Activated CD4-positive, alpha-beta T cell treated with anti-CD3 and anti-CD28 coated beads, Interleukin-2, amount 50 U/mL, for 16 hours (primary cell): ENCODE measurements around the gene HPSE2.

Experiments
- DNase-seq: peaks from one replicate; pipeline ENCODE4 v3.0.0-alpha.2; 2020

Gene HPSE2

DNA sequence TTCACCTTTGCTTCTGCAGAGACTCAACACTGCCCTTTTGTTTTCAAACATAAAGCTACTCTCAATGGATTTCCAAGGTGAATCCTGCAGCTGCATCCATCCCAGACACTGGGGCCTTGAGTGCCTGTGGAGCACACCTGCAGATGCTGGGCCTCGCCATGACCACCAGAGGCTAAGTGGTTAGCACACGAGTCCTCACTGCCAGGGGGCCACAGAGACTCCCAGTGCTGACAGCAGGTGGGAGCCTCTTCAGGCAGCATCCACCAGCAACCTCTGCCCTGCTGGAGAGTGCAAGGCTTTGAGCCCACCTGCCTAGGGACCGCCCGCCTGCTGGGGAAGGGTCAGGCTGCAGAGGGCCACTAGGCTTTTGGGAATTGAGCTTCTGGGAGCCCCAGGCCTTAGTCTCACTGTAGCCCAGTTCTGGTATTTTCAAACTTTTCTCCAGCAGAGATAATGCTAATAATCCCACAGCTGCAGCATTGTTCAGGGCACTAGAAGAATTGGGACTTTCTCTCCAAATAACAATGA lies 779.5 kb downstream of the HPSE2 start:
- no peak for DNase-seq

DNA sequence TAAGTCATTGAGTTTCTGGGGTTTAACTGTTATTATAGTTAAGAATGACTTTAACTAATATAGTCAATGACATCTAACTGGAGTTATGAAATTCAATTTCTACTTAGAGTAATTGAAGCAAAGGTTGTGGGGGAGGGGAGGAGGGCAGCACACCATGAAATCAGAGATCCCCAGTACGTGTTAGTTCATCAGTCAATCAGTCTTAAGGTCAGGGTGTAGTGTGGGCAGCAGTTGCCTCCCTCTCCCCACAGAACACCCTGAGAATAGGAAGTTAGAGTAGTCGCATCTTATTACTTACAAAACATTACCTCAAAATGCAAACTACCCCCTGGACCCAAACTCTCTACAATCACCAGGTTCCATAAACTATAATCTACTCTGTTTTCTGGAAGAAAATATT lies 781.9 kb downstream of the HPSE2 start:
- no peak for DNase-seq

DNA sequence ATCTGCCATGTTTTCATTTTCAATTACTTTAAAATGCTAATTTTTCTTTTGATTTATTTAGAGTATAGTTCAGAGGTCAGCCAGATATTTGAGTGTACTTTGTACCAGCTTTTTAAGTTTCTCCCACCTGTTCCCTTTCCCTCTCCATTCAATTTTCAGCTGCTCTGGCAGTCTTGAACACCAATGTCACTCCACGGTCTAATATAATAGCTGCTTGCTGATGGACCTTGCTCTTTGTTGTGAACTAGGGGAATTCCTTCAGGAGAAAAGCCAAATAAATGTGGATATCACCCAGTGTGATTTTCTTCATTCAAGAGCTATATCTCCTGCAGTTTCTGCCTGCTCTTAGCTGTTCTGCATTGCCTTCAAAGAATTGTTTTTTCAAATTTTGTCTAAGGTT lies 785.0 kb downstream of the HPSE2 start:
- DNase-seq, result no peak

DNA sequence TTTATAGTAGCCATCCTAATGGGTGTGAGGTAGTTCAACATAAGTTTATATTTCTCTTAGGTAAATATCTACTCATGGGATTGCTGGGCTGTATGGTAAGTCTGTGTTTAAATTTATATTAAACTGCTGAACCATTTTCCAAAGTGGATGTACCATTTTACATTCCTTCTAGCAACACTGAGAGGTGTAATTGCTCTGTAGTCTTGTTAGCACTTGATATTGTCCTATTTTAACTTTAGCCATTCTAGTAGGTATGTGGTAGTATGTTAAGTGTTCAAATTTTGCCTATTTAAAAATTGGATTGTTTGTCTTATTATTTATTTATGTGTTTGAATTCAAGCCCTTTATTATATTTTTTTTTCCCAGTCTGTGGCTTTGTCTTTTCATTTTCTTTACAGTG lies 786.4 kb downstream of the HPSE2 start:
- DNase-seq, result no peak

DNA sequence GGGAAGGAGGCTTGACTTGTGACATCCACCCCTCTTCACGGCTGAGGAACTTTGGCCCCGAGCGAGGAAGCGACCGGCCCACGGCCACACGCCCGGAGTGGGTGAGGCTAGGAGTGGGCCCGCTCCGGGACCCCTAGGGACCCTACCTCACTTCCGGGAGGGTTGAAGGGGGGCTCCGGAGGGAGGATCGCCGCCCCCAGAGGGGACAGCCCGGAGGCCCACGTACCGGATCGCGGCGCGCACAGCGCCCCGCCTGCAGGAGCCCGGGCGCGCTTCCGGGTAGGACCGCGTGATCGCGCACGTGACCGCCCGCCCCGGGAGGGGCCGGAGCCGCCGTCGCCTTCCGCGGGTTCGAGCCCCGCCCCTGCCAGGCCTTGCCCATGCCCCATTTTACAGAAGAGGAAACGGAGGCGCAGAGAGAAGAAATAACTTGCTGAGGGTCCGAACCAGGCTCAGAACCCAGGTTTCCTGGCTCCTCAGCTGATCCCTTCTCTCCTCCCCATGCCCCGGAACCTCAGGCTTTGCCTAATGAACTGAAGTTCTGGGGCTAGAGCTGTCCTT lies 788.9 kb downstream of the HPSE2 start, which contains the start of gene HPS1:
Gene HPS1 (minus strand): TSS at position 275 of the 561 bp plus-strand sequence. CDS start 3,695 bp downstream, outside the sequence.
- DNase-seq, result peak; percentile 87

DNA sequence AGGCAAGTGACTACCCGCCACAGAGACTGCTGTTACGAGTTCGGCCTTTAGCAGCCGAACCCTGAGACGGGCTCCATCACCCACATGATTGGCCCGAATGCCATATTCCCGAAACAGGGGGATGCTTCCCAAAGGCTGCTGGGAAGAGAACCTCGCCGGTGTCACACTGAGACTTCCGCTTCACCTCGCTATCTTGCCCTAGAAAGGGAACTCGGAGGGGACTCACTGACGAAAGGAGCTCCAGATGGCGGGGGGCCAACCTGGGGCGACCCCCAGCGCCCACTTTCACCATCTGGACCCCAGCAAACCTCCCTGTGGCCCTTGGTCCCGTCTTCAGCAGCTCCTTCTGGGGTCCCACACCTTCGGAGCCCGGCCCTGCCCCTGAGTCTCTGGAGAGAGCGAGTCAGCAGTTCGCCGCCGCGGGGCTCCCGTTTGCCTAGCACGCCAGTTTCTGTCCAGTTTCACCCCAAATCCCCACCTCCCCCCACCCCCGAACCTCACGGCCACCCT lies 789.4 kb downstream of the HPSE2 start:
- peak; percentile 35 for DNase-seq

DNA sequence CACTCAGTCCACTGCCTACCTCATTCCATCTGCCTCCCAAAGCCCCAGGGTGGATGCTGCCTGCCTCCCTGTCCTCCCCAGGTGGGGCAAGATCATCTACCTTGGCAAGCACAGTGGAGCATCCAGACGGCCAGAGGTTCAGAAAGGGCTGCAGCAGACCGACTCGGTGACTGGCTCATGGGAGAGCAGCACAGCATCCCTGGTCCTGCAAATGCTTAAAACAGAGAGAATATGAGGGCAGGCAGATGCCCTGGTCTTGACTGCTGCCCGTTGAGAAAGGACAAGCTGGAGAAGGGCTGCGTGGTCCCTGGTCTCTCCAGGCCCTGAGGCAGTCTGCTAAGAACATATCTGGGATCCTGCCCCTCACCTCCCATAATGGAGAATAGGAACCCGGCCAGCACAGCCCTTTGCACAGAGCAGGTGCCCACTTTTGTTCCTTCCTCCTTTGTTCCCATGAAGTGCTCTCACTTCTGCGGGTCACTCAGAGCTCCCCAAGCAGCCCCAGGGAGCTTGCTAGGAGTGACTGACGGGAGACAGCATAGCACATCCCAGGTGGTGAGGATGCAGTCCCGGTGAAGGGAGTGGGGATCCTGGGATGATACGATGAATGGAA lies 790.3 kb downstream of the HPSE2 start:
- DNase-seq, result no peak

DNA sequence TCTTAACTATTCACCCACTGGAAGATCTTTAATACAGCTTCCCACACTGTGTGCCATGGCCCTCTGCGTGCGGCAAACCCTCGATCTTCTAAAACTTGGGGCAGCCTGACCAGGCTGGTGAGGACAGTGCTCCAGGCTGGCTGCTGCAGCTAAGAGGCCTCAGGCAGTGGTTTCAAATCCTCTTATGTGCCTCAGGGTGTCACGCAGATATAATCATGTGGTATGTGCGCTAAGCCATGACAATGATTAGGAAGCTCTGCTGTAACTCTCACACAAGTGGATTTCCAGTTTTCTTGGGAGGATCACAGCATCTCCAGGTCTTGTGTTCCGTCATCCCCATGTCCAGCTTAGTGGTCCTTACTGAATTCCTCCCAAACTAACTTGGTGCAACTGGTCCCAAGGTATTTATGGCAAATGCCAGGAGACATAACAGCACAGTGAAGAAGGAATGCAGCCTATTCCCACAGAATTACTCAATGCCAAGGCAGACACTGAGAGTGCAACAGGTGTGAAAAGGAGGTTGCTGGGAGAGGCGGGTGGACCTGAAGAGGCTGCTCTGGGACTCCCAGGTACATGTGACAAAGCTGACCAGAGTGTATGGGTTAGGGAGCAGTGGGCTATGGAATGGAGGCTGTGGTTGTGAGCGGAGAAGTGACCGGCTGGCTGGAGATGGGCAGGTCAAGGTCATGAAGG lies 791.2 kb downstream of the HPSE2 start:
- DNase-seq, result no peak

DNA sequence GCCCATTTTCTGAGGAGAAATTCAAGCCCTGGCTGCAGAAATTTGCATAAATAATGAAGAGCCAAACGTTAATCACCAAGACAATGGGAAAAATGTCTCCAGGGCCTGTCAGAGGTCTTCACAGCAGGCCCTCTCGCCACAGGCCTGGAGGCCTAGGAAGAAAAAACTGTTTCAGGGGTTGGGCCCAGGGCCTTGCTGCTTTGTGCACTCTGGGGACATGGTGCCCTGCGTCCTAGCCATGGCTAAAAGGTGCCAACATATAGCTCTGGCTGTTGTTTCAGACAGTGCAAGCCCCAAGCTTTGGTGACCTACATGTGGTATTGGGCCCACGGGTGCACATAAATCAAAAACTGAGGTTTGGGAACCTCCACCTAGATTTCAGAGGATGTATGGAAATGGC lies 796.9 kb downstream of the HPSE2 start:
- DNase-seq, result no peak

DNA sequence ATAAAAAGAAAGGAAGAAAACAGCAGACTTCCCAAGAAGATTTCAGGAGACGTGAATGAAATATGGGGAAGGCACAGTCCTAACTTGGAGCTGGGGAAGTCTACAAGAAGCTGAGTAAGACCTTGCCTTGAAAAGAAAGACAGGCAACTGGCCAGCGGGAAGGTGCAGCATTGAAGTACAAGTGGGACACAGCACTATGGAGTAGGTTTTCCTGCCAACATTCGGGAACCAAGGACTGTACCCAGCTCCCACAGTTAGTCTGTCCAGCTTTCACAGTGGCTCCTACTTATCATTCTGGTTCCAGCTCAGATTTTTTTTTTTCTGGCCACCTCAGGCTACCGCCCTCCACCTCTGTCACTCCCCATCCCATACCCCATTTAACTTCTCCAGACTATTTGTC lies 798.9 kb downstream of the HPSE2 start:
- DNase-seq, result no peak

DNA sequence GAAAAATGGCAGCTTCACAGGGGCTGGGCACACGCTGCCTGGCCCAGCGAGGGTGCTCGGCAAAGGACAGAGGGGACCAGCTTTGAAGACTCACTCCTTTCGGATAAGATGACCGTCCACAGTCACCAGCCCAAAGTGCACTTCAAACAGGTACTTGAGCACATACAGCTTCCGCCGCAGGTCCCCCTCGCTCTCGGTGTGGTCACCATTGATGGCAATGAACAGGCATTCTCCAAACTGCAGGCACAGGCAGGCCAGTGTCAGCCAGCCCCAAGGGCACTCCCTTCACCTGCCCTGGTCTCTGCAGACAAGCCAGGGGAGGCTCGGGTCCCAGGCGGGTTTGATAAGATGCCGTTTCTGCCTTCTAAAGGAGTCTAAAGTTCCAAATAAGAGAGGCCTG lies 800.5 kb downstream of the HPSE2 start:
- no peak for DNase-seq

DNA sequence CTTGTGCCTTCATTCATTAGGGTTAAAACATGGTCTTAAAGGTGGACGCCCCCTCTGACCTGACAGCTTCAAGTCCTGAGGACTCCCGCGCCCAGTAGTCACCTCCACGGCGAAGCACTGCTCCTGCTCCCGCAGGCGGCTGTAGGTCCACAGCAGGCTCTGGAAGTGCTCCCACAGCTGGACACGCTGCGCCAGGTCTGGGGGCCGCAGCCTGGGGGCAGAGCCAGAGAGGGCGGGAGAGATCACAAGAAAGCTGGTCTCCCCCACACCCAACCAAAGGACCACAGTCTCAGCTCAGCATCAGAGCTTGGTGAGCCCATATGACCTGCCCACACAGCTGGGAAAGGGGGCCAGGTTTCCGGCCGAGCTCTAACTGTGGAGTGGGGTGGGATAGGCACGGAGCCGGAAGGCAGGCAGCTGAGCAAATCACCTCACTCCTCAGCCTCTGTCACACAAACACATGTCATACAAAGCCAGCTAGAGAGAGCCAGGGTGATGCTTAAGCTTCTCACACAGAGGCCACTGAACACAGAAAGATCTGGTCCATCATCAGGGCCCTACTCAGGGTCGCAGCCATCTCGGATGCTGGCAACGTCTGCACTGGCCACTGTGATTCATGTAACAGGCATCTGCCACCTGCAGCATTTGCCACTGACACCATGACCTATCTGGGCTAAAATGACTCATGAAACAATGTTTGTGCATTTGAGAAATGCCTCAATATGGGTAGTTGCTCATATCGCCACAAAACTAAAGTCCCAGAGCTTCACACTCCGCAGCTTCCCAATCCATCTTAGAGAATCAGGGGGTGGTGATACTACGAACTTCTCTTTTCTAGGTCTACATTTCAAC lies 801.5 kb downstream of the HPSE2 start:
- no peak for DNase-seq

DNA sequence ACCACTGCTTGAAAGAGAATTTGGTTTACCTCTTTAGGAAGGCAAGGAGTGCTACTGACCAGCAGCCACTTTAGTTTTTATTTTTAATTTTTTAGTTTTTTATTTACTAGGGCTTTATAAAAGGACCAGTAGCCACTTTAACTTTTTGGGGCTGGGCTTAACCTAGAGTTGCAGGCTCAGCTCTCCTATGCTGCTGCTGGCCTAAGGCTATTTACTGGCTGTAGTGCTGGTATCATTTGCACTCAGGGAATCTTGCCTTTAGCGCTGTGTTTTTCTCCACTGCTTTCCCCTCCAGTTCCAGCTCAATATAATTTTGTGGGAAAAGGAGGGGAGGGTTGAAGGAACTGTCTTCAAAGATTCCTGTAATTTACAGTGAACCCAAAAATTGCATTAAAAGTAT lies 802.3 kb downstream of the HPSE2 start:
- DNase-seq, result no peak

DNA sequence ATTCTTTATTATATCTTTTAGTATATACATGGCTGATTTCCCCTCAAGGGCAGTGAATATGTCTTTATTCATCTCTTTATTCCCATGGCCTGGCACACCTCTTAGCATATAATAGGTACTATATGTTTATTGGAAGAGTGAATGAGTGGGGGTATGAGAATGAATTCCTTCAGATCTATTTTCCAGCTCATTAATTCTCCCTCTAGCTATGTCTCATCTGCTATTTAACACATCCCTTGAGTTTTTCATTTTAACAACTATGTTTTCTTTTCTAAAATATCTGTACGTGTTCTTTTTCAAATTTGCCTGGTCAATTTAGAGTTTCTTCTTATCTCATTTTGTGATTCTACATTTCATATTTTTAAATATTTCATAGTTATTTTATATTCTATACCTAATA lies 803.3 kb downstream of the HPSE2 start:
- DNase-seq, result no peak

DNA sequence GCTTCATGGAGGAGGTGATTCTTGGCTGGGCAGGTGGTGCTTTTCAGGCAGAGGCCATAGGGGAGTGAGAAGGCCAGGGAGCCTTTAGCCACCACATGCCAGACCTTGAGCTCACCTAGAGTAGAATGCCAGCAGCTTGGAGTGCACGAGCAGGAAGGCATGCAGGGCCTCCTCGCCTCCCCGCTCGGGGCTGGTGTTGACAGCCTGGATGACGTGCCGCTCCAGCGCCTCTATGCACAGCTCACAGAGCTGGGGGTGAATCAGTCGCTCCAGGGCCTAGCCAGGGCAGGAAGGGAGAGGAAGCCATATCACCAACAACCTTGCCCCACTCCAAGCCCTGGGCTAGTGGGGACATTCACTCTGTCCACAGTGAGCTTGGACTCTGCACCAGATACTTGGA lies 804.6 kb downstream of the HPSE2 start:
- DNase-seq, result no peak

DNA sequence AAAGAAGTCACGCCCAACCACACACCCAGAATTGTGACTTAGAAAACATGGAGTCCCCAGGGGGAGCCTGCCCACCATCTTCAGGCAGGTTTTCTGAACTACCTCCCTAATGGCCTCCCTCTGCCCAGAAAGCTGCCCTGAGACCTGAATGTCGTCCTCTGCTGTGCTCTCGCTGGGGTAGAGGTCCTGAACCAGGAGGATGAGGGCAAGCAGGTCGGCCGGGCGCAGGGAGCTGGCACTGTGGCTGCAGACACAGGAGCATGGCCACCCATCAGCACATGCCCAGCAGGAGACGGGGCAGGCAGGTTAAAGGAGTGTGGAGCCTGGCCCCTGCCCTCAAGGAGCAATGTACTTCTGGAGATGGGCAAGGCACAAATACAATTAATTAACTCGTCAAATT lies 805.2 kb downstream of the HPSE2 start:
- DNase-seq, result no peak

DNA sequence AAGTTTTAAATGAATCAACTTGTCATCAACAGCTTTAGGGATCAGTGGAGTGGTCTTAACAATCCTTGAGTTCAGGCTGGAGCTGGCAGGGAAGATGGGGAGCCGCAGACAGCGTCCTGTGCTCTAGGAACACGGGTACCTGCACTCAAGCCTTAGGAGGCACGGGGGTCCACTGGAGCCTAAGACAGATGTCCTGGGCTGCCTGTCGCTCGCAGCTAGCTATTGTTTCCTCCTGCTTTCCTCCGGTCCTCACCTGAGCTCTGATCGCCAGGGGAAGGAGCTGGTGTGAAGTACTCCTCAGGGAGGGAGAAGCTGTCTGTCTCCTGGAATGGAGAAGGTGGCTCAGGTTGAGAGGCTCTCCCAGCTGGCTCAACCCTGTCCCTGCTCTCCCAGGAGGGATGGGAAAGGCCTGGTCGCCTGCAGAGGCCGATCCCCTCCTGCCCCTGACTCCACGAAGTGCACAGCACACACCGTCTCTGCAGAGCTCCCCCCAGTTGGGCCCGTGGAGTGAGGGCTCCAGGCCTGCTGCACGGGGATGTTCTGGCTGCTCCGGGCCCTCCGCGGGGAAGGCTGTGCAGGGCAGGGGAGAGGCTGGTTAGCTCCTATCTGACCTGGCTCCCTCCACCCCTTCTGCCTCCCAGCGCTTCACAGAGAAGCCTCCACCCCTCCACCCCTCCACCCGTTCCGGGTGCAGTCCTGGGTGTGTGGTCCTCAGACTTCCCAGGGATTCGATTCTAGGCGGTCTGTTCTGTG lies 806.2 kb downstream of the HPSE2 start:
- no peak for DNase-seq

DNA sequence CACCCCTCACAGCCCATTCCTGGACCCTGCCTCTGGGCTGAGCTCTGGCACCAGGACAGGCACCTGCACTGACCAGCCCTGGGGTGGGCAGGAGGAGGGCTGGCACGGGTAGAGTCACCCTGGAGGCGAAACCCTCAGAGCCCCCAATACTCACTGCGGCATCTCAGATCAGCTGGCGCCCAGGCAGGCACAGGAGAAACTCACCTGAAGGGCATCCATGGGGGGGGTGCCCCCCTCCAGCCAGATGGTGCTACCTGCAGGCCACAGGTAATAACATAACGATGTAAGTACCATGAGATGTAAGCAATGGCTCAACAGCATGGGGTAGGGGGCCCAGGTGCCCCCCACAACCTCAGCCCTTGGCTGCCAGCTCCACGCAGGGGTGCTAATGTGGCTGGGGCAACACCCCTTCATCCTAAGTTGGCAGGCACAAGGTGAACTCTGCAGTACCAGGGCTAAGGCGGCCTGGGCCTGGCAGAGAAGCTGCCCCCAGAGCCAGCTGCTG lies 808.6 kb downstream of the HPSE2 start:
- no peak for DNase-seq

DNA sequence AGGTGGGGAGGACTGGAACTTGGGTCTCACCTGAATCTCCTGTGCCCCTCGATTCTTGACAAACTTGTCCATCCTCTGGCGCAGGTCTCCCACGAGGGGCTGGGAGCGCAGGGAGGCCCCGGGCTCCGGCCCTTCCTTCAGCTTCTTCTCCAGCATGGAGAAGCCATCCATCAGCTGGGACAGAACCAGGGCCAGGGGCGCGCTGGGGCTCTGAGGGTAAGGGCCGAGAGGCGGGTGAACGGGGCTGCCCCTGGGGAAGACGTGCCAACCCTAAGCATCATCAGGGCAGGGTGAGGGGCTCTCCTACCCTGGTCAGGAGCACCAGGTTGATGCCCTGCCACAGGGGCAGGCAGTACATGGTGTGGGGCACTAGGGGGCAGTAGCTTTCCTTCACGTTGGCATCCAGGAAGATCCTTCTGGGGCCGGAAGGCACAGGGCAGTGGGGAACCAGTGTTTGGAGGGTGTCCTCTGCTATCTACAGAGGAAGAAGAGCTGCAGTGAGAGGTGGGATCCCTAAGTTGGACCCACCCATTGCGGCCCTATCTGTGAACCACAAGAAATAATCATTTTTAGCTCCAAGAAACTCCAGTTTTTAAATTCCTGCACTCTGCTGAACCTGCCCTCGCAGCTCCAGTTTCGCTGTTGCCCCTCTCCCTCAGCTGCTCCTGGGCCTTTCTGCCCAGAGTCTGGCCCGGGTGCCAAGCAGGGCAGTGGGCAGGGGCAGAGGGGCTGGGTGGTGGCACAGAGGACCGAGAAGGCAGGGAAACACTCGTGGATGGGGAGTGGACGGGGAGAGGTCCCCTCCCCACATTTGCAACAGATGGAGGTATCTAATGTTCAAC lies 809.9 kb downstream of the HPSE2 start:
- DNase-seq, result peak; percentile 60

DNA sequence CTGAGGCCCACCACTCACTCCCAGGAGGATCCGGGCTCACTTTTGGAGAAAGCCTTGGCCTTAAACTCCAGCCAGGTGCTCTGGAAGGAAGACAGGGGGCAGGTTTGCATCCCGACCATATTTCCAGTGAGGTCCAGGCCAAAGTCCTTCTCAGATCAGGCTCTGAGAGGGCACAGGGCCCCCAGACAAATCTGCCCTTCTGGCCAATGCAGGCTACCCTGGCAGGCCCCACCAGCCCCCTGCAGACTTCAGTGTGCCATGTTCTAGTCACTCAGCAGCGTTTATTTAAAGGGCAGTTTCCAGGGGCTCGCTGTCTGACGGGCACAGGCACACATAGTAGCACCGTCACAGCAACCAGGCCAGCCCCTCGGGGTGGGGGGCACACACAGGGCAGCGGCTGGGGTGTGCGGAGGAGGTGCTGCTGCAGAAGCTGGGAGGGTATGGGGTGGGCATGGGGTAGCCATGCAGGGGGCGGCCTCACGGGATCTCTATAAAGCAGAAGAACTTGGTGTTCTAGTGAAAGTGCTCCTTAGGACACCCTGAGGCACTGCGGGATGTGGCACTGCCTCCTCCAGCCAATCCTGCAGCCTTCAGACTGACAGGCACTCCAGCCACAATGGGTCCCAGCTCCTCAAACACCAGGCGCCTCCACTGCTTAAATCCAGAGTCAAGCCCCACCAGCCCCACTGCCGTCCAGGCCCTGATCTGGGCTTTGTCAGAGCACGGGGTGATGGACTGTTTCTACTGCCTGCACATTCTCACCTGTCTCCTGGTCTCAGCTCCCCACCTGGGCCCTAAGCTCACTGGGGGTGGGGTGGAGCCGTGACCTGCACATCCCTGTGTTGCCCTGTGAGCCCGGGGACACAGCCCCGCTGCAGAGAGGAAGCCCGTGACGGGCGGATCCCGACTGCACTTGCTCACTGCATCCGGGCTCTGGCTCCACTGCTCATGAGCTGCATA lies 811.1 kb downstream of the HPSE2 start:
- DNase-seq, result no peak
